Bone marrow (tissue), 2 donors: Measurements from ENCODE around the gene ZBTB20.

Experiments
- DNase-seq, 2 donors: peaks; one replicate each; lab custom pipeline; 2025; lab: John Stamatoyannopoulos, UW

ZBTB20 gene

GRCh38 chr3:114440700-114441099 is 706.4 kb downstream of the ZBTB20 start:
- DNase-seq, result no peak

GRCh38 chr3:114439284-114439683 is 707.8 kb downstream of the ZBTB20 start:
- DNase-seq, result no peak

- no peak for DNase-seq
Observed at GRCh38 chr3:114437897-114438296, 709.2 kb downstream of the ZBTB20 start.

GRCh38 chr3:114436182-114436581 is 710.9 kb downstream of the ZBTB20 start:
- DNase-seq, result no peak

- DNase-seq, result no peak
Observed at GRCh38 chr3:114435386-114436115, 711.5 kb downstream of the ZBTB20 start.

- DNase-seq, result no peak
Observed at GRCh38 chr3:114432310-114432709, 714.8 kb downstream of the ZBTB20 start.

GRCh38 chr3:114428044-114428595 is 719.0 kb downstream of the ZBTB20 start:
- DNase-seq, result no peak

GRCh38 chr3:114427285-114428043 is 719.6 kb downstream of the ZBTB20 start:
- DNase-seq, result no peak

- DNase-seq, result no peak
Observed at GRCh38 chr3:114424337-114424736, 722.8 kb downstream of the ZBTB20 start.

GRCh38 chr3:114421204-114421603 is 725.9 kb downstream of the ZBTB20 start:
- DNase-seq, result no peak

- DNase-seq, result no peak
Observed at GRCh38 chr3:114420072-114420471, 727.0 kb downstream of the ZBTB20 start.

- peak in 1 of 2 donors; percentile 41 for DNase-seq
Observed at GRCh38 chr3:114418724-114419543, 728.2 kb downstream of the ZBTB20 start.

- DNase-seq, result no peak
Observed at GRCh38 chr3:114418107-114418506, 729.0 kb downstream of the ZBTB20 start.

GRCh38 chr3:114417675-114418074 is 729.4 kb downstream of the ZBTB20 start:
- no peak for DNase-seq

GRCh38 chr3:114417265-114417664 is 729.8 kb downstream of the ZBTB20 start:
- no peak for DNase-seq

GRCh38 chr3:114411811-114412803 is 735.0 kb downstream of the ZBTB20 start:
- DNase-seq, result no peak

GRCh38 chr3:114411190-114411668 is 735.9 kb downstream of the ZBTB20 start:
- DNase-seq, result no peak

GRCh38 chr3:114408736-114409670 is 738.1 kb downstream of the ZBTB20 start:
- DNase-seq, result no peak

- no peak for DNase-seq
Observed at GRCh38 chr3:114406922-114407321, 740.2 kb downstream of the ZBTB20 start.

- DNase-seq, result no peak
Observed at GRCh38 chr3:114406286-114406685, 740.8 kb downstream of the ZBTB20 start.
